ENCODE measurements around the gene TNFRSF4. TPM values are rescaled to one million over a fixed set of nuclear protein-coding genes. Genes with fewer than 3 reads are reported as not detected.

Gene TNFRSF4
- total RNA-seq, 4 donors from 2014 or later = 0.50 to 2.1 (median 0.93) TPM

- WGBS = 47% methylated on average over 11 of the region's 23 CpGs
- no peak overlapping the region for H3K4me3 ChIP-seq
- no peak for TF ChIP-seq CTCF (IDR thresholded peaks at IDR 0.05)
- no peak for TF ChIP-seq POLR2AphosphoS5 (IDR thresholded peaks at IDR 0.05)
- TF ChIP-seq POLR2A (IDR thresholded peaks at IDR 0.05; ENCODE audit: low read depth) = no peak
- TF ChIP-seq EP300 (IDR thresholded peaks at IDR 0.05) = no peak
- intact Hi-C loops (cut with DNase I) = no loop called here
- H3K27ac ChIP-seq (replicated peaks in 1 of 4) = no peak overlapping the region
- no peak for DNase-seq (ENCODE audit: extremely low spot score)
- no peaks in the 10 kb centered on the region for H3K9me3 ChIP-seq
- peaks cover 9 to 31% (median 14%) of the 10 kb centered on the region in 4 donors for H3K4me1 ChIP-seq
- peaks cover 0 to 24% (median 4%) of the 10 kb centered on the region in 4 donors for H3K36me3 ChIP-seq
- H3K27me3 ChIP-seq = peaks cover 0 to 62% (median 14%) of the 10 kb centered on the region in 4 donors
Observed at GRCh38 chr1:1240822-1241587, 27.1 kb upstream of the TNFRSF4 start.

GRCh38 chr1:1240348-1240732, 26.4 kb upstream of the TNFRSF4 start:
- Histone ChIP-seq H3K4me1 (peaks cover 9 to 29% (median 12%) of the 10 kb centered on the region in 4 donors), H3K36me3 (peaks cover 0 to 26% (median 6%) of the 10 kb centered on the region in 4 donors), H3K27me3 (peaks cover 0 to 56% (median 9%) of the 10 kb centered on the region in 4 donors), H3K27ac (replicated peaks in 1 of 4) (no peak overlapping the region), H3K9me3 (no peaks in the 10 kb centered on the region), H3K4me3 (no peak overlapping the region)
- no peak for DNase-seq (ENCODE audit: extremely low spot score)
- intact Hi-C loops (cut with DNase I) = no loop called here
- no peak for TF ChIP-seq POLR2A (IDR thresholded peaks at IDR 0.05; ENCODE audit: low read depth)
- no peak for TF ChIP-seq CTCF (IDR thresholded peaks at IDR 0.05)
- no peak for TF ChIP-seq POLR2AphosphoS5 (IDR thresholded peaks at IDR 0.05)
- TF ChIP-seq EP300 (IDR thresholded peaks at IDR 0.05) = no peak
- WGBS = 40% methylated on average over 1 of the region's 11 CpGs

GRCh38 chr1:1239614-1240347, 25.8 kb upstream of the TNFRSF4 start:
- peaks cover 0 to 53% (median 9%) of the 10 kb centered on the region in 4 donors for H3K27me3 ChIP-seq
- peaks cover 9 to 29% (median 12%) of the 10 kb centered on the region in 4 donors for H3K4me1 ChIP-seq
- no peak overlapping the region for H3K4me3 ChIP-seq
- intact Hi-C loops (cut with DNase I) = no loop called here
- peaks cover 0 to 32% (median 9%) of the 10 kb centered on the region in 4 donors for H3K36me3 ChIP-seq
- no peak overlapping the region for H3K27ac ChIP-seq (replicated peaks in 1 of 4)
- DNase-seq (ENCODE audit: extremely low spot score) = no peak
- TF ChIP-seq CTCF (IDR thresholded peaks at IDR 0.05) = no peak
- no peak for TF ChIP-seq POLR2AphosphoS5 (IDR thresholded peaks at IDR 0.05)
- TF ChIP-seq POLR2A (IDR thresholded peaks at IDR 0.05; ENCODE audit: low read depth) = no peak
- no peak for TF ChIP-seq EP300 (IDR thresholded peaks at IDR 0.05)
- H3K9me3 ChIP-seq = no peaks in the 10 kb centered on the region
- WGBS = 56% methylated on average over 6 of the region's 30 CpGs

- WGBS = 67% methylated on average over 14 of the region's 15 CpGs
- H3K4me3 ChIP-seq = no peak overlapping the region
- peaks cover 0 to 36% (median 12%) of the 10 kb centered on the region in 4 donors for H3K36me3 ChIP-seq
- no peak for TF ChIP-seq EP300 (IDR thresholded peaks at IDR 0.05)
- TF ChIP-seq POLR2AphosphoS5 (IDR thresholded peaks at IDR 0.05) = no peak
- DNase-seq (ENCODE audit: extremely low spot score) = no peak
- intact Hi-C loops (cut with DNase I) = no loop called here
- H3K4me1 ChIP-seq = peaks cover 9 to 31% (median 12%) of the 10 kb centered on the region in 4 donors
- no peak overlapping the region for H3K27ac ChIP-seq (replicated peaks in 1 of 4)
- peaks cover 0 to 53% (median 9%) of the 10 kb centered on the region in 4 donors for H3K27me3 ChIP-seq
- H3K9me3 ChIP-seq = no peaks in the 10 kb centered on the region
Observed at GRCh38 chr1:1239227-1239613, 25.3 kb upstream of the TNFRSF4 start.

GRCh38 chr1:1238702-1239178, 24.8 kb upstream of the TNFRSF4 start:
- Histone ChIP-seq H3K4me3 (no peak overlapping the region), H3K27me3 (peaks cover 0 to 53% (median 9%) of the 10 kb centered on the region in 4 donors), H3K9me3 (no peaks in the 10 kb centered on the region), H3K36me3 (peaks cover 0 to 38% (median 12%) of the 10 kb centered on the region in 4 donors), H3K4me1 (peaks cover 9 to 36% (median 14%) of the 10 kb centered on the region in 4 donors), H3K27ac (replicated peaks in 1 of 4) (no peak overlapping the region)
- 85% methylated on average over 7 of the region's 19 CpGs for WGBS
- DNase-seq (ENCODE audit: extremely low spot score) = no peak
- intact Hi-C loops (cut with DNase I) = no loop called here
- TF ChIP-seq EP300 (IDR thresholded peaks at IDR 0.05) = no peak

All from esophagus muscularis mucosa (tissue), 4 donors.